ENCODE data around the gene FBLN5.
"Not testable (repeated sequence)": the region's sequence is repeated elsewhere in the genome, so short reads cannot be mapped to it uniquely, and the experiment has no call there.

The FBLN5 gene

DNA sequence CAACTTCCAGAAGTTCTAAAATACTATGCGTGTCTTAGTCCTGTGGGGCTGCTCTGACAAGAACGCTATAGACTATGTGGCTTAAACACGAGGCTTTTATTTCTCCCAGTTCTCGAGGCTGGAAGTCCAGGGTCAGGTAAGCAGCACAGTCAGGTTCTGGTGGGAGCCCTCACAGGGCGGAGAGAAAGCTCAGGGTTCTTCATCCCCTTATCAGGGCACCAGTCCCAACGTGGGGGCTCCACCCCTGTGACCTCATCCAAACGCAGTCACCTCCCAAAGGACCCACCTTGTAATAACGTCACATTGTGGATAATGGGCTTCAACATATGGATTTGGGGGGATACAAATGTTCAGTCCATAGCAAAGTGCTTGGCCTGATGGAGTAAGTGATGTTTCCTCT, 43.0 kb downstream of the FBLN5 start:
- DNase-seq, result no peak

DNA sequence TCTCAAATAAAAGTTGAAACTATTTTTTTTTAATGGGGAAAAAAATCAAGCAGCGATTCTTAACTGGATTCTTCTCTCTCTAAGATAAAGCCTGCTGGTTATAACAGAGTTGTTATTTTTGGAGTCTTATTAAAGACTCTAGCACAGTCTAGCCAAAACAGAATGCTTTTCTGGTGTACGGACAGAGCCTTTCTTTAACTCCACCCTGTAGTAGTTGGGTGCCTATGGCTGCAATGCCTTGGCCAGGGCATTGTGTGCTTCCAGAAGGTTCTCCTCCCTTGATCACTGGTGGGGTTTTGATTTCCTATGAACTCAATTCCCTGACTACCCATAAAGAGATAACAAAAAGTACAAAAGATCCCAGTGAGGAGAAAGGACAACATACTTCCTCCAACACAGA, 44.4 kb downstream of the FBLN5 start:
- no peak for DNase-seq

DNA sequence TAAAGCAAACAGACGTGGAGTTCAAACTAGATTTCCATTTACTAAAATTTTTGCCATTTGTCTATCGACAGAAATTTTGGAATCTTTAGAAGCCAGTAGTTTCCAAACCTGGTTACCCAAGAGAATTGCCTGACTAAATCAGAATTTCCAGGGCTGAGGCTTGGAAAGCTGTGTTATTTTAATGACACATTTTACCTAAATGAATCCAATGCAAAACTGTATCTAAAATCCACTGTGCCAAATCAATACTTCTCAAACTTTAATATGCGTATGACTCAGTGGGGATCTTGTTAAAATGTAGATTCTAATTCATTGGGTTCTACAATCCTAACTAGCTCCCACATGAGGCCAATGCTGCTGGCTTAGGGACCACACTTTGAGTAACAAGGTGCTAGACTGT, 45.2 kb downstream of the FBLN5 start:
- no peak for DNase-seq

DNA sequence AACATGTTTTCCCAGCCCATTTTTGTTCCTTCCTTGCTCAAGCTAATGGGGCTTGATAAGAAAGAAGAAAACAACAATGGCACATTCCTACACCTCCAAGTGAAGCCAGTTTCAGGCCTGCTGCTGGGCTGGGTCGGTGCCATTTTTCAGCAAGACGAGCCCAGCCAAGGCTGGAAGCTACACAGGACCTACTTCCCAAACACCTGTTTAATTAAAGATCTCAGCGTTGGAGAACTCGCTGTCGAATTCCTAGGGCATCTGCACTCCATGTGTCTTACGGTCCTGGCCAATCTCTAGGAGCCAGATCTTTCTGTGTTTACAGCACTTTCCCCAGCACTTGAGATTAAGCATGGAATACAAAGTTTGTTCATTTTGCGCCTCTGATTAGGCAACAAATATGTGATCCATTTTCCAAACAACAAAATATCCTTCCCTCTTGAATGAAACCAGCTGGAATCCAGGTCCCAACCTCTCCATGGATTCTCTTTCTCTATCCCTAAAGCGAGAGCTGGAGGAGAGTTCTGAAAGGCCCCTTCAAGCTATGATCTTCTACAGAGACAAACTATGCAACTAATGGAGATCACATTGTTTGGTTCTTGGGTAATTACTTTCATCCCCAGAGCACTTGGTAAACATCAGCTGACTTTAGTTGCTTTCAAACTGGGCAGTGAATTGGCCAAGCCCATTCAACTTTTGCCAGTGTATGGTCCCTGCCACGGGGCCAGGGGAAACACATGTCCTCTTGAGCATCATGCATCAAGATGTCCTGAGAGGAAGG, 45.9 kb downstream of the FBLN5 start:
- DNase-seq, result no peak

DNA sequence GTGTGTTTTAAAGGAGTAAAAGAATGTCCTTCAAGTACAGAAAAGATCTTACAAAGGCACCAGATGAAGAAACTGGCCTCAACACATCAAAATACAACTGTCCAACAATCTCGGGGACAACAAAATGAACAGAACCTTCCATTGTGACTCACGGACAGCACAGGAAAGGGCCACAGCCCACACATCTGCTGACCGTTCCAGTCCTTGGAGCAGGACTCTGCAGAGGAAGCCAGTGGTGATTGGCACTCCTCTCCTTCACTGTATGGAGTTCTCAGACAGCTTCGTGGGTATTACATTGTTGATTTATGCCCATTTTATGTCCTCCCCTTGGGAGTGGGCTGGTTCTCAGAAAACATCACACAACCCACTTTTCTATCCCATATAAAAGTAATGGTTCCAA, 47.7 kb downstream of the FBLN5 start:
- no peak for DNase-seq

DNA sequence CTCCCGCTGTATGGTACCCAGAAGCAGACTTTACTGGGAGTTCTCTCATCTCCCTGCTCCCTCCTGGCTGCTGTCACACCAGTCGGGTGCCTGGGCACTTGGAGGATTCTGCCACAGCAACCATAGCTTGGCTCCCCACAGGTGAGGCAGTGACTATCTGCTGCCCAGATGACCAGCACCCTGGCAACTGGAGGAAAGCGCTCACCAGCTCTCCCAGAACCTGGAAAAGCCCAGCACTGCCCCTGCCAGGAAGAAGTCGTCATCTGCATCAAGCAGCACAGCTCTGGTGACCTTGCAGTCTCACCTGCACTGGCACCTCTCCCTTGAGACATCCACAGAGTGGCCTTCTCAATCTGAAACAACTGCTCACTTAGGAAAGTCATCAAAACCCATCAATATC, 48.3 kb downstream of the FBLN5 start:
- DNase-seq, result no peak

DNA sequence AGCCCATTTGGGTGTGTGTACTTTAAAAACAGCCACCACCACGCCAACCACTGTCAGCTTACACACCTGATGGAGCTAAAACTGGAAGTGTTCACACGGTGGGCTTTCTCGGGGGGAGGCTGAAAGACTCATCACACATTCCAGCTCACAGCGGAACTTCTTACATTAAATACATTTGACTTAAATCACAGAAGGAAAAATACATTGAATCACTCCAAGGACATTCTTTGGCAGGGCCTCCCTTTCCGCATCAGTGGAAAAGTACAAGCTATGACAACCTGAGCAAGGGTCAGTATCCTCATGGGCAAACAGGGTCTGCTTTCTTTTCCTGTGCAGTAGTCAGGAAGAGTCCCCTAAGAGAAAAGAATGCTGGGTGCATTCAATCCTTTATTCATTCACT, 49.1 kb downstream of the FBLN5 start:
- no peak for DNase-seq

DNA sequence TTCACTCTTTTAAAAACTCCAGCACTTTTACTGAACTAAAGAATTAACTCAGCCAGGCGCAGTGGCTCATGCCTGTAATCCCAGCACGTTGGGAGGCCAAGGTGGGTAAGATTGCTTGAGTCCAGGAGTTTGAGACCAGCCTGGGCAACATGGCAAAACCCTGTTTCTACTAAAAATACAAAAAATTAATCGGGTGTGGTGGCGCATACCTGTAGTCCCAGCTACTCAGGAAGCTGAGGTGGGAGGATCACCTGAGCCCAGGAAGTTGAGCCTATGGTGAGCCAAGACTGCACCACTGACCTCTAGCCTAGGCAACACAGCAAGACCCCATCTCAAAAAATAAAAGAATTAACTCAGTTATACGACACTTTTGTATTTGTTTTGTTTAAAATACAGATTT, 49.8 kb downstream of the FBLN5 start:
- DNase-seq, result not testable (repeated sequence)

DNA sequence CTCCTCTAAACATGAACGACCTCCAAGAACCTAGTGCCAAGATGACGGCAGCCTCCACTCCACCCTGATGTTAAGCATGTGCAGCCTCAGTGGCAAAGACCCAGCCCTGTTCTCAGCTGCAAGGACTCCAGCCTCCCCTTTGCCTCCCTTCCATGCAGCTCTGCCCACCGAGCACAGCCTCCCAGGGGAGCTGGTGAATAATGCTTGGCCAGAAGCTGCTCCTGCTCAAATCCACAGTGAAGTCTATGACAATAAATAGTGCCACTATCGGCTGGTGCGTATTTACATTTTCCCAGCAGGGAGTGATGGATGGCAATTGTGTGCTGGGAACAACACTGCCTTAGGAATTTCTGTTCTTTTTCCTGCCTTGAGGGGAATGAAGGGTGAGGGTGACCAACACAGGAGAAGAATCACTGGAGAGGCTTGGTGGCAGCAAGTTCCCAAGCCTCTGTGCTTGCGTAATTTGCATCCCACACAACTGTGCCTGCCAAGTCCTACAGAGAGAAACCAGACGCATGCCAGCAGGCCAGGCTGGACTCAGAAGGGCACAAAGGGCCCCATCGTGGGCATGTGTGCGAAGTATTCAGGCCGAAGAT, 50.3 kb downstream of the FBLN5 start:
- DNase-seq, result no peak

DNA sequence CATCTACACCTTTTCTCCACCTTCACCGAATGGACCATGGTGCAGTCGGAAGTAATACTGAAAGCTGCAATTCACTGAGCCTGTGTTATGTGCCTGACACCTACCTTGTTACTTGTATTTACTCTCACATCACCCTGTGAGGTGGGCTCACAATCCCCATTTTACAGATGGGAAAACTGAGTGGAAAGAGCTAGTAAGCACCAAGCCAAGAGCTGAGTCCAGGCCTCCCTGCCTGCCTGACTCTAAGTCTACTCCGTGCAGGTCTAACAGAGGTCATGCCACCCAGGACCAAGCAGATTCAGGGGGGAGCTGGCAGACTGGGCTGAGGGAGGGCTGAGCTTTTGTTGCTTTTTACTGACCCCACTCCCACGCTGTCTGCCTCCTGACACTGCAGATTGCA, 51.1 kb downstream of the FBLN5 start:
- DNase-seq, result no peak

DNA sequence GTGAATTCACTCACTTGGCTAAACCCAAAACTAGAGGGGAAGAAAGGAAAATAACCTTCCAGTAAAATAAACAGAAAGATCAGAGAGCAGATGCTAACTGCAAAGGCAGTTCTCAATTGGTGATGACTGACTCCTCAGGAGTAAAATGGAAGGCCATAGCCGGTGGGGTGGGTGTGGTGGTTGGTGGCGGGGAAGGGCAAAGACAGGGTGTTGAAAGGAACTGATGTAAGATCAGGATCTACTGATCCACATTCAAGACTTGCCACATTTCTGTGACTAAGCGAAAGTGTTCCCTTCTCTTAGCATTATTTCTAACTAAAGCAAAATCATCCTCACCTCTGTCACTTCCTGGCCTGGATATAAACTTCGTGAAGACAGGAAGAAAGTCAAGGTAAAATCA, 53.8 kb downstream of the FBLN5 start:
- no peak for DNase-seq

DNA sequence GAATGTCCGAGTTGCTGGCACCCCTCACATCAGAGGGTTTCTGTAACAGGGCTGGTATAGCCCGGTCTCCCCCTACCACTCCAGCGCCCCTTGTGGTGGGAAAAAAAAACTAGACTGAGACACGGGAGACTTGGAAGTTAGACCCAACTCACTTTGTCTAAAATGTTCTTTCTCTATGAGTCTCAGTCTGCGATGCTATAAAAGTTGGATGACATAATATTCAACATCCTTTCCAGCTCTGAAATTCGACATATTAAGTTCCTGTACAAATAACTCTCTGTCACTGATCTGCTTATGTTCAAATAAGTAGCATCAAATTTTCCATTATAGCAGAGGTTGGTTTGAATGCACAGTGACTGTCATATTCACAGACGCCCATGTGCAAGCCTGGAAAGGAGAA, 54.5 kb downstream of the FBLN5 start:
- DNase-seq, result no peak

DNA sequence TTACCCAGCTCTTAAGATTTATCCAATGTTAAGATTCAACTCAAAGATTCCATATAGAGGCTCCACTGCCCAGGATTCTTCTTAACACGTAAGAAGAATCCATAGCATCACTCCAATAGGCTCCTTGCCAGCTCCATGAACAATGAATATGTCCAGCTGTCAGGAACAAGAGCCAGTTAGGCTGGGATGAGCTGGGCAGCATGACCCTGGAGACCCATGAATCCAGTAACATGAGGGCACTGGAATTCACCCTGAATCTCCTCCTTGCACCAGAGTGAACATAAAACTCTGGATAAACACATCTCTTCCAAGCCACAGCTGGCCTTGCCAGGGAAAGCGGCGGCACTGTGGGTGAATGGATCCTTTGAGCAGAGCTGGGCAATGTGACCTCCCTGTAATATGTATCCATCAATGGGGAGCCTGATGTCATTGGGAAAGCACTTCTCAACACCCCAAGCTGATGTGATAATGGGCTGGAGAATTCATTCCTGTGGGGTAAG, 55.7 kb downstream of the FBLN5 start:
- no peak for DNase-seq

DNA sequence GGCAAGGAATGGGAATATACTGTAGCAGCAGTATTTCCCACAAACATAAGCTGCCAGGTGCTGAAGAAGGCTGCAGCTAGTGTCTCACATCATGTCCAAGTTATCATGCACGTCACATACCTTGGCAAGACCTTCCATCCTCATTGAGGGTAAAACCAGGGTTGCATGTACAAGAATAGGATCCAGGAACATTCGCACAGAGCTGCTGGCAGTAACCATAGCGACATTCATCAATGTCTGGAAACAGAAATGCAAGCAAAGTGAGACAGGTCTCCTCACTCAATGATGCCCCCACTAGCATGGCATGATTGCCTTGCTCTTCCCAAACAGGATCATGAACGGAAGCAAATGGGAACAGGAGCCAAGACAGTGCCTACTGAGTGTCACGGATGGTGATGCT, 56.4 kb downstream of the FBLN5 start:
- DNase-seq, result no peak

DNA sequence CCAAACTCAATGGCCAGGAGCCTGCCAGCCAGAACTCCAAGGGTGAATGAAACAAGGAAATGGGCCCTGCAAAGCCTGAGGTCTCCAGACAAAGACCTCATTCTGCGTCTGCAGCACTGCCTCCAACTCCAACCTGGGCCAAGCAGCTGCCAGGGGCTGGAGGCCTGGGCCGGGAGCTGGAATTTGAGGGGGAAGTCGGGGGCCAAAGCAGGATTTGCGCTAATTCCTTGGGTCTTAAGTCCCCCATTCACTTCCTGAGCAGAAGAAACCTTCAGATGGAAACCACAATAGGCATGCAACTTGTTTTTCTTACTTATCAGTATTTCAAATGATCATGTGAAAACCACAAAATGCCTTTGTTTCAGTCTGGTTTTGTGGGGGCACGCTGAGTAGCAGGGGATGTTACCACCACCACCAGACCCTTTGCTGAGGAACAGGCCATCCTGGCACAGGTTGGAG, 57.2 kb downstream of the FBLN5 start:
- DNase-seq, result no peak

DNA sequence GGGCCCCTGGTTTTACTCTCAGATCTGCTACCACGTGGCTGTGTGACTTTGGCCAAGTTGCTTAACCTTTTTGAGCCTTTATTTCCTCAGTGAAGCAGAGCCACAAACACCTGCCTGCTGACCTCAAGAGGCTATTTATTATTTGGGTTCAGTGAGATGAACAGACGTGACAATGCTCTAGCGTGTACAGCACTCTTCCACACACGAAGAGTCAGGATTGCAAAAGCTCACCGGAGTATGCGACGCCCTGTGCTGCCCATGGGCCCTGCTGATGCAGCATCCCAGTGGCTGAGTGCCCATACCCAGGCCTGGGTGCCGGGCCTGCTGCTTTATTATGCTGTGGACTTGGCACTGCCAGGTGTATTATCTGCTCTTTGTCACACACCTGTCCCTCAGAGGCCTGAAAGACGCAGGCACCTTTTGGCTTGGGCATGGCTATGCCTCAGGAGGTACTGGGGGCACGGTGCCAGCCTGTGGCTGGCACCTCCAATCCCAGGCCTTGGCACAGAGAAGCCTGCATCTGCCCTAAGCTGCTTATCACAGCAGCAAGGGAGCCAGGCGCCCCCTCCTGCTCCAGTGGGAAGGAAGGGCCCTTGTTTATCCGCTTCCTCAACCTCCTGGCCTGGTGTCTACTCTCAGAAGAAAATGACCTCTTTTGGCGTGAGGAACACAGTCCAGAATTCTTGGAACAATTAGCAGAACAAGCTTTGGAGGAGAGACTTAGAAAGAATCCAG, 57.9 kb downstream of the FBLN5 start:
- no peak for DNase-seq

DNA sequence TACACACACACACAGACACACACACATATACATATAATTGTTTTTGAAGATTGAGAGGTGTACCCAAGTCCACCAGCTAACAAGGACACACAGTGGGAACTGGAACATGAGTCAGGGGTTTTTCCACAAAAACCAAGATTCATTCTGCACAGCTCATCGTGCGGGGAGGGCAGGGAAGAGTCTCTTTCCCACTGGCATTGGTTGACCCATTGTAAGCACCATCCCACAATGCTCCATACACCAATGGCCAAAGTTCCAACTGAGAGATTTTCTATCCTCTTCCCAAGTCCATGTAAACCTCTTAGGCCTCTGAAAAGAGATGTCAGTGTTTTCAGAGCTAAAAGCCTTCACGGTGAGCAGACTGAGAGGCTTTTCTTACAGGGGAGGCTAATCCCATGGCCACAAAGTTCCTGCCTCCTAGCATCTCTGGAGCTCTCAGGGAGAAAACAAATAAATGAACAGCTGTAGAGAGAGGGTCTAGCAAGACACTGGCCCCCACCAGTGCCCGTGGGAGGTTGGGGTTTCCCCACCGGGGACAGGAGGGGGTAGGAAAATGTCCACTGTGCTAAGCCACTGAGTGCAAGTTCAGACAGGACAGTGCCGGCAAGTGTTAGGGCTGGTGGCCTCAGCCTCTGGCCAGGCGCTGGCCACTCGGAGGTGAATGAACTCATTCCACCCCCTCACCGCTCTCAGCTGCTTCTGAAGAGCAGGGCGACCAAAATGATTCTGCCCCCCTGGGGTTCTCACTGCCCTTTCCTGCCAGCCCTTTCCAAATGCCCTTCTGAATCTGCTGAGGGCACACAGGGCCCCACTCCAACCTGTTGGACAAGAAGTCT, 58.6 kb downstream of the FBLN5 start:
- DNase-seq, result no peak

DNA sequence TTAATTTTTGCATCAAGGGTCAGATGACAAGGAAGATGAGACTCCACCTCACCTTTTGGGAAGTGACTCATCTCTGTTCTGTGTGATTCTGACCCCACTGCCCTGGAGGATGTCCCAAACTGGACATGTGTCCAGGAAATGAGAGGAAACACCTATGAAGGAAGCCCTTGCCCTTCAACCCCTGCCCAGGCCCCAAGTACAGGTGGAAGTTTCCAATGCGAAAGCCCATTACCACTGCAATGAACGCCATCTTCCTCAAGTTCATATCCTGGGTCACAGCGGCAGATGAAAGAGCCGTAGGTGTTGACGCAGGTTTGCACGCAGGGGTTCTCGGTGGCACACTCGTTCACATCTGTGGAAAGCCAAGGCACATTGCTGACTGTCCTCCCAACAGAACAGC, 60.5 kb downstream of the FBLN5 start:
- DNase-seq, result no peak

DNA sequence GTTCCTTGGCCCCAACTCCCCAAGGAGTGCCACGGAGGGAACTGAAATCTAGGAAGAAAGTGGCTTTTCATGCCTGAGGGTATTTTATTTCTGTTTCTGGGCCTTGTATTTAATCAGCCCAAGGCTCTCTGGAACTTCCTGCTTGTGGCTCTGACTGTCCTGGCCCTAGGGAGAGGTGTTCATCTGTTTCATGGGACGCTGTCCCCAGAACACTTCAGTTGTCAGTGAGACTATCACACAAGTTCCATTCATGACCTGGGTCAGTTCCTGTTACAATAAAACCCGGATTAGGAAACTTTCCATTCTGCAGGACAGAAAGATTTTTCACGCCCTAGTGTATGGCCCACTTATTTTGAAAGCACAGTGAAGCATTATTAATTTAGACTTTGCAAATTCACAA, 61.7 kb downstream of the FBLN5 start:
- no peak for DNase-seq

DNA sequence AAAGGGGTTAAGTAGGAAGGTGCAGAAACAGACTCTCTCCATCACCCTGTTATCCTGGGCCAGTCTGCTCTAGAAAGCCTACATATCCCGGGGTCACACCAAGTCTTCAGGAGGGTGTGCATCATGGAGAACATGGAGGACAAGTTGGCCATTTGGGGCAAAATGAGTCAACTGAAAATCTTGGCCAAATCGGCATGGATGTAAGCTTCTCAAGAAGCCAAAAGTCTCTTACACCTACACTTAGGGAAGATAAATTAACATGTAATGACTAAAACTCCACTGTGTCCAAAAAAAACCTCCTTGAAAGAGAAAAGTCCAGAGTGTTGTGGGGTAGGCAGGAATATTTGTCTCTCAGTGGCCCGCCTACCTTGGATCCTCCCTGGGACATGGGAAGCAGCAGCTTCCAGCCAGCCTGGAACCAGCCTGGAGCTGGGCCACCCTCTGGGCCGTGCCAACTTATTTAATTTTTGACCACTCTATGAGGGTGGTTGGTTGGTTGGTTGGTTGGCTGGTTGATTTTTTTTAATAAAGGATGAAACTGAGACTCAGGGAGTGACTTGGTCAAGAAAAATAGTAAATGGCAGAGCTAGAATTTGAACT, 62.3 kb downstream of the FBLN5 start:
- DNase-seq, result no peak

DNA sequence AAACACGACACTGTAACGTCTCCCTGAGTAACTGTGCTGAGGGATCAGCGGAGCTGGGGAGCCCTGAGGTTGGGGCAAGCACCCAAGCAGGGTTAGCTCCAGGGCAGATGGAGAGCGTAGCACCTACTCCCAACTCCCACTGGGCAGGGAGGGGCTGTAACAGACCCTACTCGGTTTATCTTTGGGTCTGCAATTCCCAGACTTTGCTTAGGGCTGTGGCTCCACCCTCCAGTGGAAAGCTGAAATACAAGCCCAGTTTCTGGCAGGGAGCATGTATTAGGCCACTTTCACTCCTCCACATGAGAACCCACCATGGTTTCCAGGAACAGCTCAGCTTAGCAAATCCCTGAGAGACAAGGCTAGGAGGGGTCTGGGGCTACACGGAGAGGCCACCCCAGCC, 62.8 kb downstream of the FBLN5 start:
- no peak for DNase-seq

DNA sequence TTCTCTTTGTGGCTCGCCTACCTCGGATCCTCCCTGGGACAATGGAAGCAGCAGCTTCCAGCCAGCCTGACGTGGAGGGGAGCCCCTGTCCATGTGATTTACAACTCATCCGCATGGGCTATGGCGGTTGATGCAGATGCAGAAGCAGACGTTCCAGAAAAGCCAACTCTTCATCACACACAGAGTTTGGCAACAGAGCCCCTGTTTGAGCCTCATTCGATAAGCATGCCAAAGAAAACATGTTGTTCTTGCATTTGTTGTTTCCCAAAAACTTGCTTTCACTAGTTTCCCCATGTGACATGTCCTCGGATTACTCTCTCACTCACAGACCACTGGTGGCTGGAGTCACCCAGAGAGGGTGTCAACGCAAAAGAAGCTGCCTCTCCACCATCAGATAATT, 63.7 kb downstream of the FBLN5 start:
- no peak for DNase-seq

DNA sequence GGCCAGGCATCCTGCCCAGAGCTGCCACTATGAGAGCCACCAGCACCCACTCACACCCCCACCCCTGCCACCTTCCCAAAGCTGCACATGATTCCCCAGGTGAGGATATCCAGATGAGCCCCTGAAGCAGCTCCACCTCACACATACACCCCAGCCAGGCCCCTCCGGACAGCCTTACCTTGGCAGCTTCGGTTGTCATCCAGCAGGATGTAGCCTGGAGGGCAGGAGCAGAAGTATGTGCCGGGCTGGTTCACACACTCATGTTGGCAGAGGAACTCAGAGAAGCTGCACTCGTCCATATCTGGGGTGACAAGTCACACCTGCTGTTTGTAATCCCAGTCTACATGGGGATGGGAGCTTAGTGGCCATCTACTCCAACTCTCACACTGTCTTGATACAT, 64.7 kb downstream of the FBLN5 start:
- DNase-seq, result no peak
